GM12878 (cell line): ENCODE data around the gene OR7C2. TPM values are rescaled to one million over a fixed set of nuclear protein-coding genes. Genes with fewer than 3 reads are reported as not detected.

Source experiments
- ATAC-seq: fragments of 200-7000 bp; cut with Tn5 transposase; 3 replicates; pipeline ENCODE4 v1.9.1; 2020; ENCODE audit warnings: mild to moderate bottlenecking, moderate library complexity
- BruUV-seq: library from RNA; stranded (reverse); fragments of 400-500 nt; replicated peaks from 2 replicates; lab custom pipeline; 2021; lab: Mats Ljungman, UMichigan
- CTCF ChIA-PET: fragments of 300-600 bp; sonication (Branson Sonifier 250); formaldehyde crosslinking; extraction: SDS; loops from one replicate; lab custom pipeline; 2021; ENCODE audit warnings: inconsistent platforms; lab: Yijun Ruan, JAX
- POLR2A ChIA-PET: fragments of 350-600 bp; formaldehyde crosslinking; extraction: SDS; loops from one replicate; lab custom pipeline; 2021; ENCODE audit warnings: inconsistent platforms; lab: Charles Lee
- RAD21 ChIA-PET: fragments of 300-600 bp; sonication (Branson Sonifier 250); formaldehyde crosslinking; loops from one replicate; lab custom pipeline; 2023; ENCODE audit warnings: antibody characterized with exemption; ENCODE audit not compliant: unreplicated experiment; lab: Charles Lee
- SMC1A ChIA-PET: fragments of 300-600 bp; sonication (Branson Sonifier 250); formaldehyde crosslinking; loops from one replicate; lab custom pipeline; 2023; ENCODE audit not compliant: unreplicated experiment, uncharacterized antibody; lab: Charles Lee
- DNase-seq: peaks from one replicate; pipeline ENCODE4 v3.0.0-alpha.2; 2011; ENCODE audit warnings: low read depth, low spot score
- FAIRE-seq: peaks from 3 replicates; lab custom pipeline; 2011; peaks lifted over from hg19 to GRCh38; lab: Jason Lieb, UNC
- H2AFZ ChIP-seq: 2 replicates; pipeline ENCODE4 v1.6.0; 2011; ENCODE audit warnings: low read depth, low read length, control low read depth; ENCODE audit not compliant: control insufficient read depth
- H3K27ac ChIP-seq: 2 replicates; pipeline ENCODE4 v1.5.1; 2011; ENCODE audit warnings: control low read depth; ENCODE audit not compliant: control insufficient read depth, insufficient read depth
- H3K27me3 ChIP-seq, 2 experiments: replicated peaks in 1 of 2; 2 replicates each; pipeline versions ENCODE4 v1.6.0 to v1.6.1; 2011; ENCODE audit warnings: low read length in 1 of 2; ENCODE audit not compliant: control insufficient read depth in 2 of 2, insufficient read depth in 2 of 2
- H3K36me3 ChIP-seq, 2 experiments: 2 replicates each; pipeline ENCODE4 v1.5.1; 2011; ENCODE audit warnings: low read length in 1 of 2; ENCODE audit not compliant: control insufficient read depth in 2 of 2, insufficient read depth in 2 of 2
- H3K4me1 ChIP-seq: 2 replicates; pipeline ENCODE4 v1.6.1; 2011; ENCODE audit warnings: mild to moderate bottlenecking, low read length, moderate library complexity, mixed read lengths; ENCODE audit not compliant: control insufficient read depth, insufficient read depth
- H3K4me2 ChIP-seq: 2 replicates; pipeline ENCODE4 v1.6.0; 2011; ENCODE audit warnings: control low read depth; ENCODE audit not compliant: control insufficient read depth, insufficient read depth
- H3K4me3 ChIP-seq: fragments of 200-600 bp; sonication (generic); 2 replicates; pipeline ENCODE4 v1.5.1; 2016
- H3K79me2 ChIP-seq: 2 replicates; pipeline ENCODE4 v1.6.0; 2011; ENCODE audit warnings: low read length; ENCODE audit not compliant: control insufficient read depth, insufficient read depth
- H3K9ac ChIP-seq: 2 replicates; pipeline ENCODE4 v1.8.0; 2011; ENCODE audit warnings: low read length, control low read depth, mixed read lengths; ENCODE audit not compliant: control insufficient read depth, insufficient read depth
- H3K9me3 ChIP-seq: replicated peaks from 3 replicates; pipeline ENCODE4 v1.5.1; 2011; ENCODE audit warnings: mild to moderate bottlenecking, low read length; ENCODE audit not compliant: control insufficient read depth, insufficient read depth
- H4K20me1 ChIP-seq: 2 replicates; pipeline ENCODE4 v1.6.0; 2011; ENCODE audit not compliant: control insufficient read depth, insufficient read depth
- ASH2L ChIP-seq: fragments of 300-600, 200-600 bp; sonication (generic); IDR thresholded peaks from 2 replicates; pipeline ENCODE4 v1.6.1; 2017; ENCODE audit warnings: low read depth, mild to moderate bottlenecking, borderline replicate concordance
- EED ChIP-seq: sonication (generic); IDR thresholded peaks from 2 replicates; pipeline ENCODE4 v1.6.1; 2016; ENCODE audit warnings: antibody characterized with exemption, low read depth
- MTA2 ChIP-seq: fragments of 450-650 bp; IDR thresholded peaks from 2 replicates; pipeline ENCODE4 v1.6.1; 2016; ENCODE audit warnings: low read depth, mild to moderate bottlenecking, moderate library complexity
- MXI1 ChIP-seq: fragments of 150-350 bp; IDR thresholded peaks from 2 replicates; pipeline ENCODE4 v1.6.1; 2011; ENCODE audit warnings: low read depth, mild to moderate bottlenecking, inconsistent platforms, low read length, improper control_type of control experiment
- NRF1 ChIP-seq: conservative IDR thresholded peaks from 2 replicates; pipeline ENCODE4 v1.6.1; 2011; ENCODE audit warnings: mild to moderate bottlenecking, low read depth, low read length, improper control_type of control experiment
- REST ChIP-seq: IDR thresholded peaks from 2 replicates; pipeline ENCODE4 v1.6.1; 2012; ENCODE audit warnings: mild to moderate bottlenecking, low read depth, low read length
- SIN3A ChIP-seq: IDR thresholded peaks from 2 replicates; pipeline ENCODE4 v1.6.1; 2012; ENCODE audit warnings: low read depth, low read length, improper control_type of control experiment
- ZBED1 ChIP-seq: IDR thresholded peaks from 2 replicates; pipeline ENCODE4 v1.6.1; 2016; ENCODE audit warnings: borderline replicate concordance
- ZBTB33 ChIP-seq: fragments of 450-650 bp; IDR thresholded peaks from 2 replicates; pipeline ENCODE4 v1.6.1; 2017; ENCODE audit warnings: mild to moderate bottlenecking
- ZSCAN29 ChIP-seq: fragments of 450-650 bp; IDR thresholded peaks from 2 replicates; pipeline ENCODE4 v1.6.1; 2017; ENCODE audit warnings: mild to moderate bottlenecking, moderate library complexity
- WGBS: methylation state at CpG from one replicate; pipeline ENCODE4 v1.1.6; 2016; ENCODE audit warnings: low lambda C conversion rate; ENCODE audit not compliant: insufficient replicate concordance, insufficient coverage; ENCODE audit errors: missing lambda C conversion rate; 5-methylcytosine and 5-hydroxymethylcytosine counted together
- in situ Hi-C: fragments of 300-500 bp; cut with MboI; formaldehyde crosslinking; loops from 9 replicates; pipeline ENCODE4 v1.14.3; 2018; ENCODE audit warnings: mixed read lengths
- intact Hi-C: fragments of 100-400 bp; cut with micrococcal nuclease; formaldehyde crosslinking; loops from one replicate; pipeline ENCODE4 v1.14.2; 2022; ENCODE audit not compliant: unreplicated experiment
- polyA plus RNA-seq, 11 experiments: library from polyadenylated mRNA; depleted of rRNA in 4 of 11; unstranded in 6 of 11; stranded (reverse) in 5 of 11; fragments of >200 nt; fragmentation: Nextera tagmentation in 4 of 11; fragmentation: Illumina TruSeq in 1 of 11; extraction: Ambion mirVana in 4 of 11; extraction: Trizol in 1 of 11; gene quantifications; 1 replicate in 1 of 11; 2 replicates in 10 of 11; pipeline versions ENCODE4 v1.2.1 to v1.2.3, GENCODE V29; 2011 to 2016; ENCODE audit warnings: inconsistent platforms in 2 of 11, missing spikeins in 2 of 11, low read depth in 1 of 11
- total RNA-seq, 4 experiments: library from RNA; depleted of rRNA in 3 of 4; stranded (reverse); fragments of >200 nt in 3 of 4; fragmentation: Illumina TruSeq in 1 of 4; extraction: Trizol in 1 of 4; gene quantifications; 2 replicates each; pipeline versions ENCODE4 v1.2.1 to v1.2.3, GENCODE V29; 2013 to 2021
- TF ChIP-seq, protein P1 (sequence below): fragments of 450-650 bp; IDR thresholded peaks from 2 replicates; pipeline ENCODE4 v1.6.1; 2017; ENCODE audit warnings: low read depth, mild to moderate bottlenecking, moderate library complexity
- TF ChIP-seq, protein P2 (sequence below): IDR thresholded peaks from 2 replicates; pipeline ENCODE4 v1.6.1; 2012; ENCODE audit warnings: low read depth, low read length, improper control_type of control experiment

Gene OR7C2
- total and polyA plus RNA-seq, 10 of the 15 experiments (the other 5 are each of a cell fraction or from before 2014, with no cell fraction given) = not detected

DNA sequence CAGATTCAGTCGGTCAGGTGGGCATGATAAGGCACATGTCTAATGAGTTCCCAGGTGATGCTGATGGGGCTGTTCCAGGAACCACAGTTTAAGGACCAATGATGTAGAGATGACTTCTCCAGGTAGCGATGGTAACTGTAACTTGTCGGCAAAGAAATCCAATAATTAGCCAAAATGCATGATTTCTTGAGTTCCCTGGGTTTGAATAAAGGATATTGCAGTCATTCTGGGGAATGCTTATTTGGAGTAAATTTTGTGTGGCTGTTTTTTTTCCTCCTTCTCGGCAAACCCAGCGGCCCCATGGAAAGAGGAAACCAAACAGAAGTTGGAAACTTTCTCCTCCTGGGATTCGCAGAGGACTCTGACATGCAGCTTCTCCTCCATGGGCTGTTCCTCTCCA is at the start of gene OR7C2 (continued):
- TF ChIP-seq MXI1 (no peak), REST (no peak), EED (no peak)
- TF ChIP-seq, protein P1, sequence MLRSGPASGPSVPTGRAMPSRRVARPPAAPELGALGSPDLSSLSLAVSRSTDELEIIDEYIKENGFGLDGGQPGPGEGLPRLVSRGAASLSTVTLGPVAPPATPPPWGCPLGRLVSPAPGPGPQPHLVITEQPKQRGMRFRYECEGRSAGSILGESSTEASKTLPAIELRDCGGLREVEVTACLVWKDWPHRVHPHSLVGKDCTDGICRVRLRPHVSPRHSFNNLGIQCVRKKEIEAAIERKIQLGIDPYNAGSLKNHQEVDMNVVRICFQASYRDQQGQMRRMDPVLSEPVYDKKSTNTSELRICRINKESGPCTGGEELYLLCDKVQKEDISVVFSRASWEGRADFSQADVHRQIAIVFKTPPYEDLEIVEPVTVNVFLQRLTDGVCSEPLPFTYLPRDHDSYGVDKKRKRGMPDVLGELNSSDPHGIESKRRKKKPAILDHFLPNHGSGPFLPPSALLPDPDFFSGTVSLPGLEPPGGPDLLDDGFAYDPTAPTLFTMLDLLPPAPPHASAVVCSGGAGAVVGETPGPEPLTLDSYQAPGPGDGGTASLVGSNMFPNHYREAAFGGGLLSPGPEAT = no peak

DNA sequence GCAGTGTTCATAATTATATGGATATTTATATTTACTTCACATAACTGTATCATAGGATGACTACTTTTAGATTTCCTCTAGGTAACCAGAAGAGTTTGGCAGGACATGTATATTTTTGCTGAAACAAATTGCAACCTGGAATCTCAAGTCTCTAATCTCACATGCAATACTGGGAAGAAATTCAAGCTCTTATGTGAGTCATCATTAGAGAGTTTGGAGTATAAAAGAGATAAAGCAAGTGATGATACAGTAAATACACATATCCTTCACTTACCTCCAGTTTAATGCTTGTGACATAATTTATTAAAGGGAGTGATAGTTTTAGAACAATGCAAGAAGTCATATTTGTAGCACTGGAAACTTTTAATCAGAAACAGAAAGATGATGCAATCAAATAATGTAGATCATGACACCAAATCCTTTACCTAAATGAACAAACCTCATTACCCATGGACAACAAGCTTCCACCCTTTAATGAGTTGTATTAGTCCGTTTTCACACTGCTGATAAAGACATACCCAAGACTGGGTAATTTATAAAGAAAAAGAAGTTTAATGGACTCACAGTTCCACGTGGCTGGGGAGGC is 39.5 kb upstream of the OR7C2 start:
- Histone ChIP-seq H3K36me3 (no peaks in the 10 kb centered on the region), H3K27ac (no peak overlapping the region), H3K4me1 (no peaks in the 10 kb centered on the region), H3K9me3 (no peaks in the 10 kb centered on the region), H3K79me2 (no peaks in the 10 kb centered on the region), H3K27me3 (no peaks in the 10 kb centered on the region), H2AFZ (no peak overlapping the region), H4K20me1 (no peaks in the 10 kb centered on the region), H3K4me2 (no peak overlapping the region), H3K4me3 (no peak overlapping the region), H3K9ac (no peak overlapping the region)
- ChIA-PET CTCF (no interaction called here), POLR2A (no interaction called here), RAD21 (no interaction called here), SMC1A (no interaction called here)
- in situ Hi-C loops = no loop called here
- BruUV-seq = no TSS peak
- intact Hi-C loops = no loop called here
- DNase-seq (no peak), ATAC-seq (no peak), FAIRE-seq (no peak)
- WGBS = 0% methylated on average over 2 of the region's 2 CpGs
- no peak for TF ChIP-seq NRF1
- TF ChIP-seq, protein P2, sequence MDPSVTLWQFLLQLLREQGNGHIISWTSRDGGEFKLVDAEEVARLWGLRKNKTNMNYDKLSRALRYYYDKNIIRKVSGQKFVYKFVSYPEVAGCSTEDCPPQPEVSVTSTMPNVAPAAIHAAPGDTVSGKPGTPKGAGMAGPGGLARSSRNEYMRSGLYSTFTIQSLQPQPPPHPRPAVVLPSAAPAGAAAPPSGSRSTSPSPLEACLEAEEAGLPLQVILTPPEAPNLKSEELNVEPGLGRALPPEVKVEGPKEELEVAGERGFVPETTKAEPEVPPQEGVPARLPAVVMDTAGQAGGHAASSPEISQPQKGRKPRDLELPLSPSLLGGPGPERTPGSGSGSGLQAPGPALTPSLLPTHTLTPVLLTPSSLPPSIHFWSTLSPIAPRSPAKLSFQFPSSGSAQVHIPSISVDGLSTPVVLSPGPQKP = no peak
- TF ChIP-seq ZBED1 = no peak
- TF ChIP-seq SIN3A = no peak
- no peak for TF ChIP-seq ZBTB33
- no peak for TF ChIP-seq ZSCAN29
- no peak for TF ChIP-seq ASH2L
- no peak for TF ChIP-seq MTA2
